HG03097 (cell line): ENCODE results near the gene HK1.

Experiments used
- ATAC-seq: cut with Tn5 transposase; IDR thresholded peaks from one replicate; pipeline ENCODE4 v1.9.1; 2021; ENCODE audit not compliant: unreplicated experiment, low FRiP score

The HK1 gene

GRCh38 chr10:69414036-69415018, 136.0 kb downstream of the HK1 start:
- no peak for ATAC-seq

GRCh38 chr10:69415049-69415448, 136.8 kb downstream of the HK1 start:
- no peak for ATAC-seq

GRCh38 chr10:69415951-69416350, 137.7 kb downstream of the HK1 start:
- no peak for ATAC-seq

- no peak for ATAC-seq
Observed at GRCh38 chr10:69416695-69417094, 138.4 kb downstream of the HK1 start, which contains the start of gene TACR2. Gene TACR2, minus strand, starts transcription at chr10:69416918. Its CDS starts 595 bp downstream, at chr10:69416323.

GRCh38 chr10:69417542-69417941, 139.2 kb downstream of the HK1 start:
- no peak for ATAC-seq

- ATAC-seq, result no peak
Observed at GRCh38 chr10:69418052-69418752, 139.9 kb downstream of the HK1 start.

GRCh38 chr10:69419096-69419743, 140.9 kb downstream of the HK1 start:
- ATAC-seq, result no peak

GRCh38 chr10:69419744-69420126, 141.4 kb downstream of the HK1 start:
- no peak for ATAC-seq

GRCh38 chr10:69421611-69422308, 143.5 kb downstream of the HK1 start:
- ATAC-seq, result no peak

GRCh38 chr10:69422676-69423075, 144.4 kb downstream of the HK1 start:
- no peak for ATAC-seq

GRCh38 chr10:69425041-69425440, 146.7 kb downstream of the HK1 start:
- ATAC-seq, result no peak

- no peak for ATAC-seq
Observed at GRCh38 chr10:69425511-69426298, 147.4 kb downstream of the HK1 start.

- no peak for ATAC-seq
Observed at GRCh38 chr10:69426376-69426727, 148.1 kb downstream of the HK1 start.

GRCh38 chr10:69428165-69428564, 149.9 kb downstream of the HK1 start:
- ATAC-seq, result no peak

GRCh38 chr10:69434169-69434568, 155.9 kb downstream of the HK1 start:
- ATAC-seq, result no peak

- no peak for ATAC-seq
Observed at GRCh38 chr10:69434926-69435325, 156.6 kb downstream of the HK1 start.

- ATAC-seq, result no peak
Observed at GRCh38 chr10:69435966-69436520, 157.7 kb downstream of the HK1 start.

GRCh38 chr10:69437321-69438259, 159.3 kb downstream of the HK1 start:
- ATAC-seq, result no peak
